Activated CD4-positive, alpha-beta T cell treated with anti-CD3 and anti-CD28 coated beads for 4 hours (primary cell): ENCODE data around the gene EBPL.
A peak's percentile ranks its signal among the peaks of the same experiment; 100 is the strongest.

Experiments
- DNase-seq, 2 donors: peaks; one replicate each; pipeline ENCODE4 v3.0.0-alpha.2; 2020

EBPL gene

DNA sequence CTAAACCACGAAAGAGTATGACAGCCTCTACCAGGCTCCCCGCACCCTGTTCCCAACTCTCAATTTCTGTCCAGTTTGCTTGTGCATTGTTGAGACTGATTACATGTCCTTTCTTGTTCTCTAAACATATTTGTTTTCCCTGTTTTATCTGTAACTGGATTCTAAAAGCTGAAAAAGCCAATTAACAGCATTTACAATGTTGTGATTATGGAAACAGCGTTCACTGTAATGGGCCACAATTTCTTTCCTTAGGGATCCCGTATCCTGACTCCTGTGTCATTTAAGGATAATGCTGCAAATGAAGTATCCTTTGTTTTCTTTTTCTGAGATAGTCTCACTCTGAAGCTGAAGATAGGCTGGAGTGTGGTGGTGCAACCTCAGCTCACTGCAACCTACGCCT lies 20.5 kb downstream of the EBPL start:
- no peak for DNase-seq

DNA sequence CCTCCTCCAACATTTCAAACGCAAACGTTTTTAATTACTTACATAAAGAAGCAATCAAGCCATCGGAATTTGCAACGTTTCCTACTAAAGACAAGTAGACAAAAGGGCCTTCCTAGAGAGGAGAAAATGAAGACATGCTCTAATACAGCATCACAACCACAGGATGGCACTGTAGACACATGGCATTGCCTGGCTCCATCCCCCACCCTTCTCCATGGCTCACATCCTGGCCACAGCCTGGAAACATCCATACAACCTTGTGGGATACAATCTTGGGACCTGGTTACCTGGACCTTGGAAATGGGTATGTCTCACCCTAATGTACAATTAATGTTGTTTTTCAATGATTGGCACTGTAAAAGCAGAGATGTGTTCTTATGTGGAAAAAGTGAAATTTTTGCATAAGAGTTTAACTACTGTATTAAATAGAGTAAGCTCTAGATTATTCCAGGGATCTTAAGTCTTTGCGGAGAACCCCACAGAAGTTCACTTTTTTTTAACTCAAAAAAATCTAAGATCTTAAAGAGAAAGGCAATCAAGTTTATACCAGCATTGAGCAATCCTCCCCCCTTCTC lies 21.5 kb downstream of the EBPL start:
- peak; percentile 8 to 17 for DNase-seq

GRCh38 chr13:49667773-49668172 lies 23.5 kb downstream of the EBPL start:
- no peak for DNase-seq

- DNase-seq, result no peak
These were observed 26.7 kb downstream of the EBPL start for GRCh38 chr13:49664606-49665005.

- no peak for DNase-seq
These were observed 34.0 kb downstream of the EBPL start for GRCh38 chr13:49657241-49657641.

GRCh38 chr13:49655906-49656305 lies 35.4 kb downstream of the EBPL start:
- DNase-seq, result no peak

- DNase-seq, result no peak
These were observed 37.3 kb downstream of the EBPL start for GRCh38 chr13:49654011-49654410.

DNA sequence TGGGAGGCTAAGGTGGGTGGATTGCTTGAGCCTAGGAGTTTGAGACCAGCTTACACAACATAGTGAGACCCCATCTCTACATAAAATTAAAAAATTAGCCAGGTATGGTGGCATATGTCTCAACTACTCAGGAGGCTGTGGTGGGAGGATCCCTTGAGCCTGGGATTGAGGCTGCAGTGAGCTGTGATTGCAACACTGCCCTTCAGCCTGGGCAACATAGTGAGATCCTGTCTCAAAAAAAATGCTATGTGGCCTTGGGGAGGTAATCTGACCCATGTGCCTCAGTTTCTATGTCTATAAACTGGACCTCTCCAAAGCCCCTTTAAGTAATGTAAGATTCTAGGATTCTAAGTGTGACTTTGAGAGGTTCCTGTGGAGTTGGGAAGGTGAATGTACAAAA lies 37.8 kb downstream of the EBPL start:
- DNase-seq, result no peak

DNA sequence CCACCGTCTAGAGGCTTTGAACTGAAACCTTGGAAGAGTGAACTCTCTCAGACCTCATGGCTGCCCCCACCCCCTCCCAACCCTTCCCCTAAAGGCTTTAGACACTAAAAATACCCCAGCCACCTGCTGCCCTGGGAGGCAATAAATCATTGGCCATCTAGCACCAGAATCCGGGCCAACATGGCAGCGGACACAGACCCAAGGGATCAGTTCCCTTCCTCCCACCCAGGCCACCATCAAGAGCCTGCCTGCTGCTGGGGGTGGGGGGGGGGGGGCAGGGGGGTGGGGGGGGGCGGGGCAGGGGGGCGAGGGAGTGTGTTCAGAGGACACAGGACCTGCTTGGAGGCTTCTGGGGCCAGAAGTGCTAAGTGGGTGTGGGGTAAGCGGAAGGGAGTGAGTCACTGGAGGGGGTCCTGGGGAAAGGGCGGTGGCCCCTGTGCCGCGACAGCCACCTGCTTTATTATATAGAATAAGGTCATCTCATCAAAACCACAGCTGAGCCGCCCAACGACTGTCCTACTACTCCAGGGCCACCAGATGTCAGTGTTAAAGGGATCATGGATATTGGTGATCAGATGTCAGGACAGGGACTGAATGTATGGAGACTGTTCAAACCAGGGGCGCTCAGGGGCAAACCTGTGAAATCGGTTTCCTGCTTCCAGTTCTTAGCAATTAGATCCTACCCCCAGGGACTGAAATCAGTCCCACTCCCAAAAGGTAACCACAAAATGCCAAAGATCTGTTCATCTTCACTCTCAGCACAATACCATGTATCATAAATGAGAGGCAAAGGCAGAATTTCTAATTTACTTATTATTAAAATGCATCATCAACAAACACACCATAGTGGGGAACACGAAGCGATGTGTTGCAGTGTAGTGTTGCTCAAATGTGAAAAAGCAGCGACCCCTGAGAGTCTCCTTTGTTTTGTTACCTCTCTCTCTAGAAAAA lies 38.7 kb downstream of the EBPL start:
- no peak for DNase-seq

- DNase-seq, result no peak
These were observed 39.5 kb downstream of the EBPL start for GRCh38 chr13:49651570-49652354.

DNA sequence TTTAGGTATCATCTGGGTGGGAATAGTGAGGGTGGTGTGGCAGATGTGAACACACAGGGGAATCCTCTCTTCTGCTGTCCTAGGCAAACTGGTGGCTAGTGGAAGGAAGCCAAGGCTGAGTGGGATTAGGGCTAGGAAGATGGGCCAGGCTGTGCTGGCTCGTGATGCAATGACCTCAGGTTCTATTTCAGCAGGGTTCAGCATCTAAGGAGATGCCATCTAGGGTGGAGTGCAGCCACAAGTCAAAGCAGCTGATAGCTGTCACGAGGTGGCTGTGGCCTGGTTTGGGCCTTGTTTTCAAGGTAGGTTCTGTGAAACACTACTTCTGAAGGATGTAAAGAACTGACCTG lies 41.3 kb downstream of the EBPL start:
- DNase-seq, result no peak

DNA sequence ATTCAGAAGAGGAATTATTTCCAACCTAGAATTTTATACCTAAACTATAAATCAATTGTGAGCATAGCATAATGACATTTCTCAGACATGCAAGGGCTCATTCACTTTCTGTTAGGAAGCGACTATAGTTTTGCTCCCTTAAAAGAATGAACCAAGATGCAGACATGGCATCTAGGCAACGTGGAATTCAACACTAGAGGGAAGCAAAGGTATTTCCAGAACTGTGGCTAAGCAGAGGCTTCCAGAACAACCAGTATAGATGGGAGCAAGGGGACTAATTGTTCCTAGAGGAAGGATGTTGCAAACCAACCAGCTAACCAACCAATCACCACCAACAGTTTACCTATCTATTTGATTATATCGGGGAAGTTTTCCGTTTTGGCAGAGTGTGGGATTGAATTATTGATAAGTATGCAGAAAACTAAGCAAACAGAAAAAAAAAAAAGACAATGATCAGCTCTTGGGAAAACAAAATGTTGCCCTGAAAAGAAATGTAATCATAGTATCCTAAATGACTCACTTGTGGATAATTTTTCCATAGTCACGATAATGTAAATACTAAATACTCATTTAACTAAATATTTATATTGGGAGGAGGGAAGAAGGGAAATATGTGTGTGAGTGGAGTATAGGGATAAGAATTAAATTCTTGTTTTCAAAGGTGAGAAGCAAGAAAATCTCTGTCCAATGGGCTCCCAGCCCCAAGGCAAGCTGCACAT lies 41.9 kb downstream of the EBPL start:
- DNase-seq, result no peak

DNA sequence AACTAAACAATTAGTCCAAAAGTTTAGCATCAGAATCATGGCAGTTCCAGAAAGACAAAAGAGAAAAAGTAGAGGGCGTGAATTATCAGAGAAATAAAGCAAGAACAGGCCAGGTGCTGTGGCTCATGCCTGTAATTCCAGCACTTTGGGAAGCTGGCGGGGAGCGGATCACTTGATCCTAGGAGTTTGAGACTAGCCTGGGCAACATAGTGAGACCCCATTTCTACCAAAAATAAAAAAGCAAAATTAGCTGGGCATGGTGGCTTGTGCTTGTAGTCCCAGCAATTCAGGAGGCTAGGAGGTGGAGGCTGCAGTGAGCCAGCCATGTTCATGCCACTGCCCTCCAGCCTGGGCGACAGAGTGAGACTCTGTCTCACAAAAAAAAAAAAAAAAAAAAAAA lies 44.6 kb downstream of the EBPL start:
- DNase-seq, result no peak

GRCh38 chr13:49645451-49645850 lies 45.8 kb downstream of the EBPL start:
- no peak for DNase-seq

- no peak for DNase-seq
These were observed 48.1 kb downstream of the EBPL start for GRCh38 chr13:49643035-49643646.

GRCh38 chr13:49641801-49642291 lies 49.4 kb downstream of the EBPL start:
- DNase-seq, result no peak

- no peak for DNase-seq
These were observed 52.6 kb downstream of the EBPL start for GRCh38 chr13:49638744-49639072.

- DNase-seq, result no peak
These were observed 53.1 kb downstream of the EBPL start for GRCh38 chr13:49638030-49638743.

- DNase-seq, result no peak
These were observed 54.6 kb downstream of the EBPL start for GRCh38 chr13:49636705-49637104.

GRCh38 chr13:49635599-49636433 lies 55.5 kb downstream of the EBPL start:
- DNase-seq, result peak in 1 of 2 donors; percentile 18

DNA sequence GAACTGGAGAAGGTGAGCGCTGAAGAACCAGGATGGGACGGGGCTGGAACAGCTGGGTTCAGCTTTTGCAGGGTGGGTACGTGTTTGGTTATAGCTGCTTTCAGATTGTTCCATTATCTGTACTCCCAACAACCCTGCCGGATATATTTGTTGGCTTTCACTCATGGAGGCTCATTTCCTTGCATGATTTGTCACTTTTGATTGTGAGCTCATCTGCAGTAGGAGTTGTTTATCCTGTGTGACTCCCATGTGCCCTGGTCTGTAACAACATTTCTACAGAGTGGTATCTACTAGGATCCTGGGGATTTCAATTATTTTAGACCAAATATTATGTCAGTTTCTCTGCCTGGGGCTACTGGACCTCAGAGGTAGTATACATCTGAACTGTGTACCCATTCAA lies 57.6 kb downstream of the EBPL start:
- DNase-seq, result no peak
